HEK293T (cell line): ENCODE results near the gene KLC3.

Experiments
- BHLHE40 ChIP-seq: fragments of 450-650 bp; IDR thresholded peaks from 2 replicates; pipeline ENCODE4 v1.6.1; 2016; ENCODE audit warnings: mild to moderate bottlenecking, moderate library complexity, borderline replicate concordance
- FOXA1 ChIP-seq: fragments of 450-650 bp; IDR thresholded peaks from 2 replicates; pipeline ENCODE4 v1.6.1; 2016; ENCODE audit warnings: mild to moderate bottlenecking
- FOXM1 ChIP-seq: fragments of 450-650 bp; IDR thresholded peaks from 2 replicates; pipeline ENCODE4 v1.6.1; 2017; ENCODE audit warnings: mild to moderate bottlenecking, borderline replicate concordance
- HDGF ChIP-seq: fragments of 450-650 bp; IDR thresholded peaks from 2 replicates; pipeline ENCODE4 v1.6.1; 2017; ENCODE audit warnings: antibody characterized with exemption, borderline replicate concordance
- PKNOX1 ChIP-seq: fragments of 450-650 bp; IDR thresholded peaks from 2 replicates; pipeline ENCODE4 v1.6.1; 2016
- SUZ12 ChIP-seq: fragments of 450-650 bp; IDR thresholded peaks from 2 replicates; pipeline ENCODE4 v1.6.1; 2016; ENCODE audit warnings: mild to moderate bottlenecking

- TF ChIP-seq FOXM1 (no peak), FOXA1 (no peak), BHLHE40 (no peak), HDGF (no peak), SUZ12 (no peak), PKNOX1 (no peak)
Observed at GRCh38 chr19:45342911-45343310, 2.4 kb downstream of the KLC3 start.
